Activated T-cell treated with anti-CD3 and anti-CD28 coated beads for 24 hours (primary cell): ENCODE data around the gene HERC4.

Experiments used
- DNase-seq: peaks from one replicate; pipeline ENCODE4 v3.0.0-alpha.2; 2020; ENCODE audit warnings: low read depth

HERC4 gene

DNA sequence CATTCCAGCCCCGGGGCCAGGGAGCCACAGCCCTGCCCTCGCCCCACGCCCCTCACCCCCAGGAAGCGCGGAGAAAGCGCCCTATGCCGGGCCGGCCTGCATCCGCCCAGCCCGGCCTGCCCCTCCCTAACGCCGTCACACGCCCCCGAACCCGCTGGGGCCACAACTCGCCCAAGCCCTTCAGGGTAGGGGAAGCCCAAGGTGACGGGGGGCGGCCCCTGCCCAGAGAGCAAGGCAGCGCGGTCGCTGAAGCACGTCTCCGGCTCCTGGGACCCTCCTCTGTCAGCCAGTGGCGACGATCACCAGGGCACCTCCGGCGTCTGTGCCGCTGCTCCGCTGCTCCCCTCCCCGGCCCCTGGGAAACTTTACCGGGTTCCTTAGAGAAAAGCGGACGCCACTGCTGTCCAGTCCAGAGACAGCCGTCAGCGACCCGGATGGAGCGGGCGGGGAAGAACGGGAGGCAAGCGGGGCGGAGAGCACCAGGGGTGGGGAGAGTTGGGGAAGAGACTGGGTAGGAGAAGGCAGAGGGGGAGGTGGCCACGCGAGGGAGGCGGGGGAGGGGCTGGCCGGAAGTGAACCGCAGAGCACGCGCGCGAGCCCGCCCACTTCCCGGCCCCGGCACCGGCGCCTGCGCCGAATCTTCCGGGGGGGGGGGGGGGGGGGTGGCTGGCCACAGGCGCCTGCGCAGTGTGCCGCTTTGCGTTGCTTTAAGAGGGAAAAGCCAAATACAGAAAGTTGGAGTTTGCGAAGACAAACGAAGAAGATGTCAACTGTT lies at the start of gene HERC4:
Gene HERC4, minus strand, starts transcription at position 509 of the 775 bp plus-strand sequence. CDS start 2,175 bp downstream, outside the sequence.
- DNase-seq, result peak; percentile 87

GRCh38 chr10:68124718-68125117 lies 49.6 kb upstream of the HERC4 start:
- DNase-seq, result no peak

GRCh38 chr10:68121852-68122251 lies 46.8 kb upstream of the HERC4 start:
- no peak for DNase-seq

DNA sequence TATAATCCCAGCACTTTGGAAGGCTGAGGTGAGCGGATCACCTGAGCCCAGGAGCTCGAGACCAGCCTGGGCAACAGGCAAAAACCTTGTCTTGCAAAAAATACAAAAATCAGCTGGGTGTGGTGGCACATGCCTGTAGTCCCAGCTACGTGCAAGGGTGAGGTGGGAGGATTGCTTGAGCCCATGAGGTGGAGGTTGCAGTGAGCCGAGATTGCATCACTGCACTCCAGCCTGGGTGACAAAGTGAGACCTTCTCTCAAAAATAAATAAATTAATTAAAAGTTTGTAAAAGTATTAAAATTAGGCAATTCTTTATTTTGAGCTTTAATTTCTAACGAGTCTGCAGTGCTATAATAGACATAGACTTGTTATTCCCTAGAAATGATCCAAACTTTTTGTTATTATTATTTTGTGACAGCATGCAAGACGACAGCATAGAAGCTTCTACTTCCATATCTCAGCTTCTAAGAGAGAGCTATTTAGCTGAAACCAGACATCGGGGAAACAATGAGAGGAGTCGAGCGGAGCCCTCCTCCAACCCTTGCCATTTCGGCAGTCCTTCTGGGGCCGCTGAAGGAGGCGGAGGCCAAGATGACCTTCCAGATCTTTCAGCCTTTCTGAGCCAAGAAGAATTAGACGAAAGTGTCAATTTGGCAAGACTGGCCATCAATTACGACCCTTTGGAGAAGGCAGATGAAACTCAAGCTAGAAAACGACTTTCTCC lies 46.1 kb upstream of the HERC4 start:
- no peak for DNase-seq

- no peak for DNase-seq
These were observed 43.6 kb upstream of the HERC4 start for GRCh38 chr10:68118657-68119056.

DNA sequence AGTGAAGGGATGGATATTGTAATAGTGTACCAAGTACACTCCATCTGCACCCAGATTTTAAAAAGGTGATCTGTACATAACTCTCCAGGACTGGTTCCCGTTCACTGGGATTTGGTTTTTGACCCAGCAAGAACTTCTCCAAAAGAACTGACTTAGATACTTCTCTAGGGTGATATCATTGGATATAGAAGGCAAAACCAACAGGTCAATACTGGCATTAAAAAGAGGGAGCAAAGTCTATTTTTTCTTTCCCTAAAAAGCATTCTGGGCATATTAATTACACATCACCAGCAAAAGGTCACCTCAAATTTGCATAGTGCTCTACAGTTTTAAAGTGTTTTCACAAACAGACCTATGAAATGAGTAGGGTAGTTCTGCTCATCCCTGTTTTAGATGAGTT lies 37.8 kb upstream of the HERC4 start:
- no peak for DNase-seq

DNA sequence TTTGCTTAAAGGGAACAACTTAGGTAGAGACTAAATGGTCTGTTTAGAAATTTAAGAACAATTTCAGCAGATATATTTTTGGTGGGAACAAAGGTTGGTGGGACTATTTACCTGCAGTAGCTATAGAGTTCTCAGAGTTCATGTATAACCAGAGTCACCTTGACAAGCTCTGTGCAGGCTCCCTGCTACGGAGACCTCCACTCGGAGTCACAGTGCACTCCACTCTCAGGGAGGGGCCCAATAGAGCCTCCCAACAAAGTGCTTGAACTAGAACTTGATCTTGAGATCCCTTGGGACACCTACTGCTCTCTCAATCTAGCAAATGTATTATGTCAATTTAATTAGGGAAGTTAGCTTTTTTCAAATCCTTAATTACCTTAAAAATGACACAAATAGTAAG lies 36.5 kb upstream of the HERC4 start:
- DNase-seq, result no peak

GRCh38 chr10:68110027-68110426 lies 34.9 kb upstream of the HERC4 start:
- no peak for DNase-seq

DNA sequence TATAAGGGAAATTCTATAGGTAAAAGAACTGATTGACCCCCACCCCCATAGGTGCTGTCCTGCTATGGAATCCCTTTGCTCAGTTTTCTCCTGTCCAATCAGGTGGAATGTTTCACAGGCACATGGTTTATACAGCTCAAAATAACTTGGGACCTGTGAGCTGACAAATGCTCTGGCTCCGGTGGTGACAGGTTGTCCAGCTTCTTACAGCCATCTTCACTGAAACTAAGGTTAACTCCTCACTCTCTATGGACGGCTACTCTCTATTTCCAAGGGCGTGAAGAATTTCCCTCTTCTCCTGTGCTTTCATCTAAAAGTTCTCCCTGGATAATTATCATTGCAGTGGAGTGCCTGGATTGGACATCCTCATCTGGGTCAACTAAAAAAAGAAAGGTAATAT lies 34.2 kb upstream of the HERC4 start, which contains the start of gene MYPN:
Gene MYPN, plus strand, starts transcription at position 158 of the 400 bp plus-strand sequence. CDS start 11,951 bp downstream, outside the sequence.
- DNase-seq, result no peak

GRCh38 chr10:68108653-68109052 lies 33.6 kb upstream of the HERC4 start:
- DNase-seq, result no peak

- DNase-seq, result no peak
These were observed 33.0 kb upstream of the HERC4 start for GRCh38 chr10:68108051-68108450.

DNA sequence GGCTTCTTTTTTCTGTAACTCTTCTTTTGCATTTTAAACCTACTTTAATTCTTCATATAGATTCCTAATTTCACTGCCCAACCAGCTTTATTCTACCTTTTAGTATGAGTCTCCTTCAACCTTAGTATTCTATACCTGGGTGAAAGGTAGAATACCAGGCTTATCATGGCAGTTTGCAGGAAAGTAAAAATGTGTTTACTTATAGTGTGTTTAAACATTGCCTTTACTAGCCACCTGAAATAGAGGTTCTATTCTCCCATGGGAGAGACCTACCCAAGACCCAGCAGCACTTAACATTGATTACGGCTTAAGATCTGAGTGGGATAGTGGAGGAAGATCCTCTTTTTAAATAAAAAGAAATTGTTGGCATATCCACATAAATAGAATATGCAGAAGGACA lies 32.6 kb upstream of the HERC4 start:
- no peak for DNase-seq

DNA sequence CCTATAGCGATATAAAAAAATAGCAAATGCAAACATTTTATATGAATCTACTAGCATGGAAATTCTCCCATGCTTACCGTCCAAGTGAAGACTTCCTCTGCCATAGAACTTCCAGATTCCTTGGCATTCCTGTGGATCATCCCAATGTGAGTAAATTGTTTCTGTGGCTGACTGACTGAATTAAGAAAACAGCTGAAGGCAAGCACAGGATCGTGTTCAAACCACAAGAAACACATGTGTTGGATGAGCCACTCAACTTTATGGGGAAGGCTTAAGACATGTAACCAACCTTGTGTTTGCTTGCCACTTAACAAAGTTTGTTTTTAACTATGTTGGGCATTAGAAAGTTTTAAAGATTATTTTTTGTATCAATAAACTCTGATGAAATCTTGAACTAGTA lies 31.6 kb upstream of the HERC4 start:
- no peak for DNase-seq

GRCh38 chr10:68105820-68106219 lies 30.7 kb upstream of the HERC4 start:
- DNase-seq, result no peak

- DNase-seq, result no peak
These were observed 28.8 kb upstream of the HERC4 start for GRCh38 chr10:68103901-68104300.

- no peak for DNase-seq
These were observed 28.3 kb upstream of the HERC4 start for GRCh38 chr10:68103261-68103878.

DNA sequence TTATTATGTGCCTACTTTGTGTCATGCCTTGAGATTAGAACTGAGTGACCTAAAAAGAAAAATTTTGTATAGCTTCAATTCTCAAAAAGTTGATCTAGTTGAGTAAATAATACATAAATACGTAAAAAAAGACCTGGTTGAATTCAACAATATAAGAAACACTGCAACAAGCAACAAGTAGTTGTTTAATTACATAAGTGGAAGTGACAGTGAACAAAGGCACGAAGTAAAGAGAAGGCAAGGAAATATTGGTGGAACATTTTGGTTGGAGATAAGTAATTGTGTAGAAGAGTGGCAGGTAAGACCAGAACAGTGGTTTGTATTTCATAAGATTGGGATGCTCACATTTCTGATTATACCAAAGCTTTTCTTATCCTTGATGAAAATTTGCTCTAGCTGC lies 26.0 kb upstream of the HERC4 start:
- DNase-seq, result no peak

GRCh38 chr10:68099736-68100135 lies 24.7 kb upstream of the HERC4 start:
- no peak for DNase-seq

DNA sequence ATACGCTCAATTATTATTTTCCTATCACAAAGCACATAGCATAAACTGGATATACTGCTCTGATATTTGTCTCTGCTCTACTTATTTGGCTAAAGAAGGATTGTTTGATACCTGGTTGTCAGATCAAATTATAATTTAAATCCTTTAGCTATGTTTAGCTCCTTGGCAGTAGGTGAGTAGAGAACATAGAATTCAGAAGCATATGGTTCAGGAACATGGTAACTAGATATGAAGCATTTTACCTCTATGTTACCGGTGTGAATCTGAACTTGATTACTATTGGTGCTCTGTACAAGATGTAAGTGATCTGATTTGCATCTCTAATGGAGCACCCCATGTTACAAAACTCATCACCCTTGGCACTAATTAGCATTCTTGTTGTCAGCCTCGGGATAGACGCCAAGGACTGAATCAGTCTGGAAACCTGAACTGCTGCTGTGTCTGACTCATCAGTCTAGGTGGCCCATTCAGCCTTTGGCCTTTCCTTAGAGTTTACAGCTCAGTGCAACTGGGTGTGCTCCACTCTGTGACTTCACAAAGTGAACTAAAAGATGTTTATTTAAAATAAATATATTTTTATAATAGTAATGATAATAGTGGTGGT lies 21.9 kb upstream of the HERC4 start:
- DNase-seq, result no peak

GRCh38 chr10:68095153-68095552 lies 20.1 kb upstream of the HERC4 start:
- DNase-seq, result no peak

DNA sequence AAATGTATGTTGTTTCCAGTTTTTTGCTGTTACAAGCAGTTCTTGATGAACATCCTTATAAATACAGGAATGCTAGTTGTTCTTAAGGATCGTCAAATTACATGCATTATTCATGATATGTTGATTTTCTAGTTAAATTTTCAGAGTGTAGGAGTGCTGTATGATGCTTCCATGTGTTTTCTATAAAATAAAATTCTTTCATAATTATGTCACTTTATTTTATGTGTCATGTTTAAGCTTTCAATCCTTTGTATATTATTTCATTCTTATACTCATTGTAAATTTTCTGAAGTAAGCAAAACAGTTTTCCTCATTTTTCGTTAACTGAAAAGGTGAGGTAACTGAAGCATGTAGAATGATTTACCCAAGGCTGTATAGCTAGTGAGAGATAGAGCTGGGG lies 17.4 kb upstream of the HERC4 start:
- DNase-seq, result no peak

DNA sequence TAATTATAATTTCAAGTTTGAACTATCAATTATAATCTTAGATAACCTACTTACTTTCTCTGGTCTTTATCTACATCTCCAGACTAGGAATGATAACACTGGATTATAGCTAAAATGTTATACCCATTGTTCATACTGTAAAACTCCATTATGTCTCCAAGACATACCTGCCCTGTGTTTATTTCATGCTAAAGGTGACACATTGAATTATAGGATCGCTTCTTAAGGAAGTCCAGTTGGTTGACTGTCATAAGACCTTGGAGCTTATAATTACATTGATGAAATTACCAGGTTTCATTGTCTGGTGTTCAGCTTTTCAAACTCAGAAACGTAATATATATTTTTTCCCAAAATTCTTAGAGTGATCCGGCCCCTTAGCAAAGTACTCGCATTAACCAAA lies 15.5 kb upstream of the HERC4 start:
- DNase-seq, result no peak

DNA sequence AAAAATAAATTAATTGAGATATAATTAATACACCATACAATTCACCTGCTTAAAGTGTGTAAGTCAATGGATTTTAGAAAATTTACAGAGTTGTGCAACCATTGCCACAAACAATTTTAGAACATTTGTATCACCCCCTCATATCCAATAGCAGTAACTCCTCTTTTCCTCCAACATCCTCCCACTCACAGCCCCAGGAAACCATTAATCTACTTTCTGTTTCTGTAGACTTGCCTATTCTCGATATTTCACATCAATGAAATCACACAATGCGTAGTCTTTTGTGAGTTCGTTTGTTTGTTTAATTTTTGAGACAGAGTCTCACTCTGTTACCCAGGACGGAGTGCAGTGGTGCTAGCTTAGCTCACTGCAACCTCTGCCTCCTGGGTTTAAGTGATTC lies 13.7 kb upstream of the HERC4 start:
- DNase-seq, result no peak
